MV-4-11 (cell line): ENCODE data around the gene ZNF615.
"Not testable (repeated sequence)": the region's sequence is repeated elsewhere in the genome, so short reads cannot be mapped to it uniquely, and the experiment has no call there.

Source experiments
- DNase-seq: peaks from one replicate; lab custom pipeline; 2025; lab: John Stamatoyannopoulos, UW

The ZNF615 gene

GRCh38 chr19:52007806-52008557 lies at the start of gene ZNF615:
Gene ZNF615, minus strand, starts transcription at chr19:52008211. Its CDS starts 4,500 bp downstream, at chr19:52003711.
- DNase-seq, result peak; percentile 87

- not testable (repeated sequence) for DNase-seq
Observed at GRCh38 chr19:52056480-52056879, 48.5 kb upstream of the ZNF615 start.

GRCh38 chr19:52051736-52052135 lies 43.7 kb upstream of the ZNF615 start:
- DNase-seq, result not testable (repeated sequence)

- peak; percentile 97 for DNase-seq
Observed at GRCh38 chr19:52048555-52049501, 40.8 kb upstream of the ZNF615 start, which contains the start of gene ZNF432. Gene ZNF432, minus strand, starts transcription at chr19:52048838. Its CDS starts 1,970 bp downstream, at chr19:52046868.

- DNase-seq, result no peak
Observed at GRCh38 chr19:52039169-52039568, 31.2 kb upstream of the ZNF615 start.

GRCh38 chr19:52034051-52034728 lies 26.2 kb upstream of the ZNF615 start:
- no peak for DNase-seq

- DNase-seq, result no peak
Observed at GRCh38 chr19:52028780-52029123, 20.7 kb upstream of the ZNF615 start.

GRCh38 chr19:52028027-52028779 lies 20.2 kb upstream of the ZNF615 start, which contains the start of gene ZNF614:
Gene ZNF614, minus strand, starts transcription at chr19:52028379. Its CDS starts 2,634 bp downstream, at chr19:52025745.
- peak; percentile 88 for DNase-seq

- DNase-seq, result not testable (repeated sequence)
Observed at GRCh38 chr19:52026255-52026990, 18.4 kb upstream of the ZNF615 start.

- not testable (repeated sequence) for DNase-seq
Observed at GRCh38 chr19:52024478-52024877, 16.5 kb upstream of the ZNF615 start.

GRCh38 chr19:52022193-52022592 lies 14.2 kb upstream of the ZNF615 start:
- DNase-seq, result no peak

- no peak for DNase-seq
Observed at GRCh38 chr19:52020506-52020905, 12.5 kb upstream of the ZNF615 start.

- DNase-seq, result no peak
Observed at GRCh38 chr19:52010674-52011073, 2.7 kb upstream of the ZNF615 start.

- DNase-seq, result no peak
Observed at GRCh38 chr19:52007451-52007805, 583 bp downstream of the ZNF615 start.

GRCh38 chr19:51994048-51994644 lies 13.9 kb downstream of the ZNF615 start:
- no peak for DNase-seq

GRCh38 chr19:51993422-51993821 lies 14.6 kb downstream of the ZNF615 start:
- DNase-seq, result no peak

GRCh38 chr19:51986309-51987291 lies 21.4 kb downstream of the ZNF615 start, which contains the start of gene ZNF350:
Gene ZNF350, minus strand, starts transcription at chr19:51986840. Its CDS starts 12,480 bp downstream, at chr19:51974360.
- peak; percentile 100 for DNase-seq

GRCh38 chr19:51983361-51983760 lies 24.6 kb downstream of the ZNF615 start:
- DNase-seq, result no peak

- not testable (repeated sequence) for DNase-seq
Observed at GRCh38 chr19:51980926-51981325, 27.1 kb downstream of the ZNF615 start.
